DMS 273 (cell line): Measurements from ENCODE around the gene ILRUN.
"Not testable (repeated sequence)": the region's sequence is repeated elsewhere in the genome, so short reads cannot be mapped to it uniquely, and the experiment has no call there.

Experiments used
- DNase-seq: peaks from one replicate; lab custom pipeline; 2025; ENCODE audit not compliant: unreplicated experiment; lab: John Stamatoyannopoulos, UW

The ILRUN gene

GRCh38 chr6:34665019-34665418 lies 31.5 kb downstream of the ILRUN start:
- DNase-seq, result no peak

- DNase-seq, result peak; percentile 21
Measured at GRCh38 chr6:34664256-34664971, 32.2 kb downstream of the ILRUN start.

GRCh38 chr6:34663831-34664255 lies 32.7 kb downstream of the ILRUN start:
- no peak for DNase-seq

- no peak for DNase-seq
Measured at GRCh38 chr6:34663371-34663770, 33.2 kb downstream of the ILRUN start.

GRCh38 chr6:34661357-34661756 lies 35.2 kb downstream of the ILRUN start:
- no peak for DNase-seq

GRCh38 chr6:34658605-34659265 lies 37.8 kb downstream of the ILRUN start:
- DNase-seq, result peak; percentile 32

GRCh38 chr6:34657979-34658480 lies 38.5 kb downstream of the ILRUN start:
- peak; percentile 41 for DNase-seq

GRCh38 chr6:34657307-34657978 lies 39.1 kb downstream of the ILRUN start:
- DNase-seq, result peak; percentile 74

GRCh38 chr6:34657037-34657306 lies 39.6 kb downstream of the ILRUN start:
- no peak for DNase-seq

- DNase-seq, result peak; percentile 44
Measured at GRCh38 chr6:34656378-34657036, 40.1 kb downstream of the ILRUN start.

- not testable (repeated sequence) for DNase-seq
Measured at GRCh38 chr6:34655876-34656377, 40.6 kb downstream of the ILRUN start.

- DNase-seq, result no peak
Measured at GRCh38 chr6:34654061-34654710, 42.4 kb downstream of the ILRUN start.

GRCh38 chr6:34652263-34652662 lies 44.3 kb downstream of the ILRUN start:
- no peak for DNase-seq

- no peak for DNase-seq
Measured at GRCh38 chr6:34650823-34651222, 45.7 kb downstream of the ILRUN start.

- DNase-seq, result not testable (repeated sequence)
Measured at GRCh38 chr6:34650232-34650631, 46.3 kb downstream of the ILRUN start.

GRCh38 chr6:34648806-34649205 lies 47.8 kb downstream of the ILRUN start:
- DNase-seq, result no peak
